ENCODE data around the gene EPAS1. TPM values are rescaled to one million over a fixed set of nuclear protein-coding genes. Genes with fewer than 3 reads are reported as not detected.

Gene EPAS1
- total and polyA plus RNA-seq, 2 of the 13 experiments (the other 11 are each of a cell fraction or from before 2014, with no cell fraction given) = 47.1 to 182 TPM

DNA sequence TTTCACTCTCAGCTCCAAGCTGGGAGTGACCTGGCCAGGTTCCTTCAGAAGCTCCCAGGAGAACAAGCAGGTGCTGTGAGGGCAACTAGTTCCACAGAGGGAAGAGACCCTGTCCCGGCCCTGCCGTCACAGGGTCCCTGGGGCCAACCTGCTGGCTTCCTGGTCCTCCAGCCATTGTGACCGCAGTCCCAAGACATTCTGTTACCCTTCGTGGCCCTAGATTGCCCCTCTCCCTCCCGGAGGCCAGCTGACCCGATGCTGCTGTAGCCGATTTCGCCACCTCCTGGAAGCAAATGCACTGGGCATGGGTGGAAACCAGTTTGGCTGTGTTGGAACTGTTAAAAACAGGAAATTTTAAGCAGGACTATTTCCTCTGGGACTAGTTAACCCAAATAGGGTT, 55.4 kb downstream of the EPAS1 start:
- H3K36me3 ChIP-seq (replicated peaks in 1 of 2; ENCODE audit: control insufficient read depth in 1 of 2, insufficient read depth in 2 of 2, low read length in 2 of 2) = peaks cover 48 to 98% of the 10 kb centered on the region in 2 experiments
- no peak for ATAC-seq
- POLR2A ChIA-PET = no interaction called here

More for the DNA sequence above, 55.4 kb downstream of the EPAS1 start:
- Histone ChIP-seq H3K9ac (ENCODE audit: insufficient read depth, low read depth, low read length) (no peak overlapping the region), H3K9me3 (ENCODE audit: low read length) (no peaks in the 10 kb centered on the region), H3K4me2 (ENCODE audit: low read depth, low read length) (no peak overlapping the region), H3K4me3 (replicated peaks in 1 of 3; ENCODE audit: insufficient read depth in 1 of 3, low read depth in 2 of 3, low read length in 3 of 3) (no peak overlapping the region), H2AFZ (ENCODE audit: low read length) (no peak overlapping the region), H4K20me1 (ENCODE audit: insufficient read depth, low read length) (no peaks in the 10 kb centered on the region; the same call in 1 of the 2 replicates), H3K27me3 (ENCODE audit: control insufficient read depth in 1 of 2, insufficient read depth in 2 of 2, low read length in 2 of 2) (no peaks in the 10 kb centered on the region), H3K79me2 (ENCODE audit: insufficient read depth, low read length) (no peaks in the 10 kb centered on the region), H3K27ac (ENCODE audit: extremely low read length, insufficient read depth, low read length) (no peak overlapping the region), H3K4me1 (ENCODE audit: insufficient read depth, low read length) (peaks cover 32% of the 10 kb centered on the region)
- CTCF ChIA-PET (ENCODE audit: low intra/inter-chr PET ratio, low total read pairs) = no interaction called here
- FAIRE-seq = no peak
- BruUV-seq (replicated peaks) = no TSS peak
- DNase-seq (ENCODE audit: low spot score) = no peak
- 97% methylated on average over 4 of the region's 8 CpGs for WGBS (ENCODE audit: low lambda C conversion rate)
- TF ChIP-seq RBM22 (optimal IDR thresholded peaks at IDR 0.05; ENCODE audit: low read length) (peak; percentile 82), E2F5 (CRISPR knock-in tag; conservative IDR thresholded peaks at IDR 0.05) (no peak)
- TF ChIP-seq, protein P1, sequence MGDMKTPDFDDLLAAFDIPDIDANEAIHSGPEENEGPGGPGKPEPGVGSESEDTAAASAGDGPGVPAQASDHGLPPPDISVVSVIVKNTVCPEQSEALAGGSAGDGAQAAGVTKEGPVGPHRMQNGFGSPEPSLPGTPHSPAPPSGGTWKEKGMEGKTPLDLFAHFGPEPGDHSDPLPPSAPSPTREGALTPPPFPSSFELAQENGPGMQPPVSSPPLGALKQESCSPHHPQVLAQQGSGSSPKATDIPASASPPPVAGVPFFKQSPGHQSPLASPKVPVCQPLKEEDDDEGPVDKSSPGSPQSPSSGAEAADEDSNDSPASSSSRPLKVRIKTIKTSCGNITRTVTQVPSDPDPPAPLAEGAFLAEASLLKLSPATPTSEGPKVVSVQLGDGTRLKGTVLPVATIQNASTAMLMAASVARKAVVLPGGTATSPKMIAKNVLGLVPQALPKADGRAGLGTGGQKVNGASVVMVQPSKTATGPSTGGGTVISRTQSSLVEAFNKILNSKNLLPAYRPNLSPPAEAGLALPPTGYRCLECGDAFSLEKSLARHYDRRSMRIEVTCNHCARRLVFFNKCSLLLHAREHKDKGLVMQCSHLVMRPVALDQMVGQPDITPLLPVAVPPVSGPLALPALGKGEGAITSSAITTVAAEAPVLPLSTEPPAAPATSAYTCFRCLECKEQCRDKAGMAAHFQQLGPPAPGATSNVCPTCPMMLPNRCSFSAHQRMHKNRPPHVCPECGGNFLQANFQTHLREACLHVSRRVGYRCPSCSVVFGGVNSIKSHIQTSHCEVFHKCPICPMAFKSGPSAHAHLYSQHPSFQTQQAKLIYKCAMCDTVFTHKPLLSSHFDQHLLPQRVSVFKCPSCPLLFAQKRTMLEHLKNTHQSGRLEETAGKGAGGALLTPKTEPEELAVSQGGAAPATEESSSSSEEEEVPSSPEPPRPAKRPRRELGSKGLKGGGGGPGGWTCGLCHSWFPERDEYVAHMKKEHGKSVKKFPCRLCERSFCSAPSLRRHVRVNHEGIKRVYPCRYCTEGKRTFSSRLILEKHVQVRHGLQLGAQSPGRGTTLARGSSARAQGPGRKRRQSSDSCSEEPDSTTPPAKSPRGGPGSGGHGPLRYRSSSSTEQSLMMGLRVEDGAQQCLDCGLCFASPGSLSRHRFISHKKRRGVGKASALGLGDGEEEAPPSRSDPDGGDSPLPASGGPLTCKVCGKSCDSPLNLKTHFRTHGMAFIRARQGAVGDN (CRISPR knock-in tag; IDR thresholded peaks at IDR 0.05) = 0 out of 2 replicates have a peak, but pooled peaks have one; percentile 14
- TF ChIP-seq, protein P2, sequence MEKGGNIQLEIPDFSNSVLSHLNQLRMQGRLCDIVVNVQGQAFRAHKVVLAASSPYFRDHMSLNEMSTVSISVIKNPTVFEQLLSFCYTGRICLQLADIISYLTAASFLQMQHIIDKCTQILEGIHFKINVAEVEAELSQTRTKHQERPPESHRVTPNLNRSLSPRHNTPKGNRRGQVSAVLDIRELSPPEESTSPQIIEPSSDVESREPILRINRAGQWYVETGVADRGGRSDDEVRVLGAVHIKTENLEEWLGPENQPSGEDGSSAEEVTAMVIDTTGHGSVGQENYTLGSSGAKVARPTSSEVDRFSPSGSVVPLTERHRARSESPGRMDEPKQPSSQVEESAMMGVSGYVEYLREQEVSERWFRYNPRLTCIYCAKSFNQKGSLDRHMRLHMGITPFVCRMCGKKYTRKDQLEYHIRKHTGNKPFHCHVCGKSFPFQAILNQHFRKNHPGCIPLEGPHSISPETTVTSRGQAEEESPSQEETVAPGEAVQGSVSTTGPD (CRISPR knock-in tag; IDR thresholded peaks at IDR 0.05) = no peak
- in situ Hi-C loops (cut with HindIII; ENCODE audit: extremely low pct_ligation_motif_present, low pct_unique_long_range_greater_than_20kb) (loop anchor here (10.0 kb wide), 1 partner anchor 278 kb away; no protein-coding TSS in a partner anchor), intact Hi-C loops (cut with micrococcal nuclease; ENCODE audit: unreplicated experiment) (no loop called here)
